NK-92 treated with Interleukin-12 subunit alpha and Interleukin-12 subunit beta, amount 100 ng/mL, for 24 hours (cell line): ENCODE measurements around the gene CHRND.

Experiments
- DNase-seq: peaks from one replicate; lab custom pipeline; 2025; lab: John Stamatoyannopoulos, UW

CHRND gene

DNA sequence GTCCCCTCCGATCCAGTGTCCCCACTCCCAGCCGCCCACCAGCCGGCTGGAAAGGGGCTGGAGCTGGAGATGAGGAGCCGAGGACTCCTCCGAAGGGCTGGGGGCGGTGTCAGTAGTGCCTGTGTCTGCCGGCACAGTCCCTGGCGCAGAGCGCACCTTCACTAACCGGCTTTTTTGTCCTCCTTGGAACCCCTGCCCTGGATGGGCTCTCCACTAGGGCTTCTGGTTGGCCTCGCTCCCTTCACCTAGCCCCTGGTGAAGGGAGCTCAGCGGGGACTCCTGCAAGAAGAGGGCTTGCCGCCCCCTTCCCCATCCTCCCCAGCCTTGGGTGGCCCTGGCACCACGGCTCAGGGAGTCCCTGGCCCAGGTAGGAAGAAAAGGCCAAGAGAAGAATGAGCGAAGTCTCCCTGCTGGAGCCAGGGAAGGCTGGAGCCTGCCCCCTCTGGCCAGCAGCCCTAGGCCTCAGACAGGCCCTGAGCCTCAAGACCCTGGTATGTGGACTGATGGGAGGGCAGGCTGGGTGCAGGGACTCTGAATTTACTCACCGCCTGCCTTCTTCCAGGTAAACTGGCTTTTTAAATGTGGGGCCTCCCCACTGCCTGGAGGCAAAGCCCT is 37.8 kb upstream of the CHRND start:
- no peak for DNase-seq

DNA sequence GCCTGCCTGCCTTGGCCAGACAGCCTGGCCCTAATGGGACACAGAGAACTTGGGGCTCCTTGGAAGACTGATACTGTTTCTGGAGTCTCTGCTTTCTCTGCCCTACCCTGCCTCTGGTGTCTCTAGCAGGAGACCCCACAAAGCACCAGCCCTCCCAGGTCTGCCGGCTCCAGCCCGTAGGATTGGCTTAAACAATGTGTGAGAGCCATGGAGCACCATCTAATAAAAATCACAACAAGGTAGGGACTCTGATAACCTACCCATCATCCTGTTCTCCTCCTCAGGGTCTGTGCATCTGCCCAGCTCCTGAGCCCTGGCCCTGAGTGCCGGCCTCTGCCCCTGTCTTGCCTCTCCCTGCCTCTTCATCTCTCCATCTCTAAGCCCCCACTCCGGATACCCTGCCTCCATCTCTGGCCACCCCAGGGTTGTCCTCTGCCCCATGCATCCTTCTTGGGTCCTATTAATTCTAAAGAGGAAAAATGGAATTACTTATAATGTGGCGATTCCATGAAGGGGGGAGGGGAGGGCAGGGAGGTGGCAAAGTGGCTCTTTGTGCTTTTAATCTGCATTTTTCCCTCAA is 37.1 kb upstream of the CHRND start:
- no peak for DNase-seq

DNA sequence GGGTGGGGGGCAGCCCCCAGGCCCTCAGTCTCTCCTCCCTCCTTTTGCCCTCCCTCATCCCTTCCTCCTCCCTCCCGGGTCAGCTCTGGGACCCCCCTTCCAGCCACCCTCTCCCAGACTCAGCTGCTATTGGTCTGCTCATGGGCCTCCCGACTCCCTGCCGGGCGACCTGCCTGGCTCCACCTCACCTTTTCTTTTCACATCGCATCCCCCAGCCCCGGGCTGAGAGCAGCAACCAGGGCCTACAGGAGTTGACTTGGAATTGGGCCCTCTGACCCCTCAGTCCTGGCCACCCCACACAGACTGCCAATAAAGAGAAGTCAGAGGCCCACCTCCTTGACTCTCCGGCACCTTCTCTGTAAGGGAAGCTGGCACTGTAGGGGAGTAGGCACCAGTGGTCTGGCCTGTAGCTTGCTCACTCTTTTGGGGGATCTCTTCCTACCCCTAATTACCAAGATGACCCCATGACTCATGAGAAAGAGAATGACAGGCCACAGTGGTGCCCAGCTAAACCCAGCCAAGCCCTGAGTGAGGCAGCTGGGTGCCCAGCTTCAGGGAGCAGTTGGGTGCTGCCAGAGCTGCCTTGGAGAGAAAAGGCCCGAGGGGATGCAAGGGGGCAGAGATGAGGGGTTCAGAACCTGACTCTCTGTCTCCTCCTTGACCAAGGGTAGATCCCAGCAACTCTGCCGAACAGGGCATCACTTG is 36.3 kb upstream of the CHRND start:
- no peak for DNase-seq

DNA sequence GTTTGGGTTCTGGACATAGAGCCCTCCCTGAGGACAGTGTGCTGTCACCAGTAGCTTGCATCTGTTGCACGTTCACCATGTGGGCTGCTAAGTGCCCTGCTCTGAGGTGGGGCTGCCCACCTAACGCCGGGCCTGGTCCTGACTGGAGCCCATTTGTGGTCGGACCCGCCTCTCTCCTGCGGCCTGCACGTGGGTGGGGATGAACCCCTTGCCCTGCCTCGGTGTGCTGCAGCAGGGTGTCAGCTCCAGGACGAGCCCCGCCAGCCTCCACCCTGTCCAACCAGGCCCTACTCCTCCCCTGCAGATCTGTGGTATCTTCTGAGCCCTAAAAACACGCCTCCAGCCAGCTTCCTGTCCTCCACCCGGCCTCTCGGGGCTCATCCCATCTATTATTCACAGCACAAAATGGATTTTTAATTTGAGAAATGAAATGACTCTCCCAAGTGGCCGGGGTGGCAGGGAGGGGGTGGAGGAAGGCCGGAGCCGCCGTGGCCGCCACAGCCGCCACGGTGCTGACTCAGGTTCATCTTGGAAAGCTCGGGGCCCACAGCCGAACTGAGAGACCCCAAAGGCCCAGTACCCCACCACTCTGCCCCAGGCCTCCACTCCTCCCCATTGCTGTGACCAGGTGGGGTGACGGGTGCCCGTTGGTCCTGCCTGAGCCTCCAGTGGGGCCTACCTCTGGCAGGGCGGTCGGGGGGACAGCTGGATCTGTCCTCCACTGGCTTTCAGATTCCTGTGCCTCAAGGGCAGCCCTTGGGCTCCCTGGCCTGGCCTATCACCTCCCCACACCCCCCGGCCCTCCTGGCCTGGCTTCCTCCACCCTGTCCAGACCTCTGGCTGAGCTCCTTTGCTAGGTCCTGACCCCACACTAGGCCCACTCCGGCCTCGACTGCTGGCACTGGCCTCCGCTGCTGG is 35.5 kb upstream of the CHRND start:
- DNase-seq: no peak

DNA sequence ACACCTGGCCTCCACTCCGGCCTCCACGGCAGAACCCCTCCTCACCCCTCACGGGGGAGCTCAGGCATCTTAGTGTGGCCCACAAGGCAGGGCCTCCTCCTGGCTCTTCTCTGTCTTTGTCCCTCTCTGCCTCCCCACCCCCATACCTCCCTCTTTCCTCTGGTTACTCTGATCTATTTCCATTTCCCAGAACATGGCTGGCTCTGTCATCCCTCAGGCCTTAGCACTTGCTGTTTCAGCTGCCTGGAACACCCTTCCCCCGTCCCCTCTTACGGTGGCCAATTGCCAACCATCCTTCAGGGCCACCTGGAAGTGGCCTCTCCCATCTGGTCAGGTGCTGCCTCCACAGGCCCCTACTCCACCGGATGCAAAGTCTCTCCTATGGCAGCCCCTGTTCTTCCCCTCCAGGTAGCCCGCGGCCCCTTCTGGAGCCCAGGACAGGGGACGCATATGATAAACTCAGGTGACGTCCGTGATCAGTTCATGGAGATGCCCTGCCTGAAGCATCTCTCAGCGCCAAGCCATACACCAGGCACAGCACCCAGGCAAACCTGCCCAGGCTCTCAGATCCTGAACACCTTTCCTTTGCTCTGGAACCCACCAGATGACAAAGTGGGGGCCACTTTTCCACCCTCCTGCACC is 34.7 kb upstream of the CHRND start:
- DNase-seq: no peak

DNA sequence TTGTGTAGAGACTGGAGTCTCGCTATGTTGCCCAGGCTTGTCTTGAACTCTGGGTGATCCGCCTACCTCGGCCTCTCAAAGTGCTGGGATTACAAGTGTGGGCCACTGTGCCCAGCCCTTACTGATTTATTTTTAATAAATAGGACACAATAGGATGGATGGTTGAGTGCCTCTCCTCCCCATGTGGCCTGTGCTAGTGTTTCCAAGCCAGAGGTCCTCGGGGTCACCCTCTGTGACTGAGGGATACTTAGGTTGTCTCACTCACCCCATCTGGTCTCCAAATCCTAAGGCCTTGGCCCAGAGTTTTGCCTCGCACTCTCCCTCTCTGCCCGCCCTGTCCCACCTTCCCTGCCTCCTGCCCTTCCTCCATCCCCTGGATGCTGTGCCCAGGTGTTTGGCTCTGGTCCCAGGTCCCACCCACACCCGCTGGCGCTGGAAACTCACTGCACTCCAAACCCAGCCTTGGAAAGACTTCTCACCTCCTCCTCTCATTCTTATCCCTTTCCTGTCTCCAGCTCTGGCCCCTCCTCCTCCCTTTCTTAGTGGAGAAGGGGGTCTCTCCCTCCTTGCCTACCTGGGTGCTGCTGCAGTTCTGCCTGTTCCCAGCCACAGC is 33.6 kb upstream of the CHRND start:
- no peak for DNase-seq

DNA sequence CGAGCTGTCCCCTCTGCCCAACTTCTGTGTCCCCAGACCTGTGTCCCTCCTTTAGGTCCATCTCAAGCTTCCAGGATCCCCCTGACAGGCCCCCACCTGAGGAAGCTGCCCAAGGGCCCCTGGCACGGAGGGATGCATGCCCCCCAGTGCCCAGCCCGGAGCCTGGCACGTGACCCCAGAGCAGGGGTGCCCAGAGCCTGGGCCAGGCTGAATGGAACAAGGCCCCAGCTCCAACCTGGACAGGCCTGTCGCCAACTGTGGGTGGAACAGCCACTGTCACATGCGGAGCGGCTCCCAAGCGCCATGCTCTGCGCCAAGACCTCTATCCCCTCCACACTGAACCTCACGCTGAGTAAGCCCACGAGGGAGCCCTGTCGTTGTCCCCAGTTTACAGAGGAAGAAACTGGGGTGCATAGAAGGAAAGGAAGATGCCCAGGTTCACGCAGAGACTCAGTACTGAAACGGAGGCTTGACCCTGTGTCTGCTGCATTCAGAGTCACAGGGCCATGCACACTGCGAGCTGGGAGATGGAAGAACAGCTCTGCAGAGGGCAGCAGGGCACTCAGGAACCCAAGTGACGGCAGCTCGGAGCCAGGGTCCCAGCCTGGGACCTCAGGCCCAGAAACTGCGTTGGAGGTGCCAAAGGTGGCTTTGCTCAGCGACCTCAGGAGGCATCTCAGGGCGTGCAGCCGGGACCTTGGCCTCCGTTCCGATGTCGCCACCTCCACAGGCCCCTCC is 32.8 kb upstream of the CHRND start:
- DNase-seq: no peak

DNA sequence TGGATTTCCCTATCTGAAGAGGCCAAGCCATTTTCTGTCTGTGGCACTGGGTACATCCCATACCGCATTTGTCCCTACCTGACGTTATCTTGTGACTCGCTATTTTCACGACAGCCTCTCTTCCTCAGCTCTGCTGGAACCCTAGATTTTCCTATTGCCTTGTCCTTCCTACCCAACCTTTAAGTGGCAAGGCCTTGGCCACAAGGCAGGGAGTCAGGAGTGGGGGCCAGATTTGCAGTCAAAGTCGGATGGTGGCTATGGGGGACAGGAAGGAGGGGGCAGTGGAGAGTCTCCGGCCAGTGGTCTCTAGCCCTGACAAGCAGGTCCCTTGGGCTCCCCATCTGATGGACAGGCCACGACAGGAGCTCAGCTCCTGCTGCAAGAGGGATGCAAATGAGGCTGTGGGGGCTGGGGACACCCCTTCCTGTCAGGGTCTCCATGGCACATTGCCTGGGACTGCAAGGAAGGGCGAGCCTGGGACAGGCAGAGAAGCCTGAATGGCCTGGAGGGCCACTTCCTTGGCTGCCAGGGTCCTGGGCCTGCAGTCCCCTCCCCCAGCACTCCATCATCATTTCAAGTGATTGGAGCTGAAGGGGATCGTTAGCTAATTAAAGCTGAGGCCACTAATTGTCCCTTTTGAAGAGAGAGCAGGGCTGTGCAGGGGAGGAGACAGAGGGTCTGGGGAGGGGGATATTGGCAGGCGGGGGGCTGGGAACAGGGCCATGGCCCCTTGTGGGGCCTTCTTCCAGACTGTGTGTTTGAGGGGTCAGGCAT is 32.1 kb upstream of the CHRND start:
- DNase-seq: no peak

DNA sequence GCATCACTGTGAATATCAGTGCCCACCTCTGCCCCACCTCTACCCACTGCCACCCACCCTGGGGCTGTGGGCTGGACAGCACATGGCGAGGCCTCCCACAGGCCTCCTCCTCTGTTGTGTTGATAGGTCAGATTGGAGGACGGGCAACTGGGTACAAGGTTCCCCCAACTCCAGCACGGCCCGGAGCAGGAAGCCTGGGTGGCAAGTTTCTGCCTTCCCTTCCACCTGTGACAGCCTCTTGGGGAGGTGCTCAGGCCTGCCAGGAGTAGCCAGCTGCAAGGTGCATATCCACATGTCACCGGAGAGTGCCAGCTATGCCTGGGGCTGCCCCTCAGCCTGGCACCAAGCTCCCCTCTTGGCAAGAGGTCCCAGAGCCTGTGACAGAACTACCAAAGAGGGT is 31.4 kb upstream of the CHRND start:
- no peak for DNase-seq

DNA sequence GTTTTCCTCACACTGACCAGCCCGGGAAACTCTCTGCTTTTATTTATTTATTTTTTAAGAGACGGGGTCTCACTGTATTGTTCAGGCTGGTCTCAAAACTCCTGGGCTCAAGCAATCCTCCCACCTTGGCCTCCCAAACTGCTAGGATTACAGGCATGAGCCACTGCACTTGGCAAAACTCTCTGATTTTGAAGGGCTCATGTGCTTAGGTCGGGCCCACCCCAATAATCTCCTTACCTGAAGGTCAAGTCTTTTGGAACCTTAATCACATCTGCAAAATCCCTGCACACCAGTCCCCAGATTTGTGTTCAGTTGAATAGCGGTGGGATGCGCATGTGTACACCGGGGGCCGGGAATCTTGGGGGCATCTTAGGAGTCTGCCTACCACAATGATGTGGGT is 30.7 kb upstream of the CHRND start:
- DNase-seq: no peak

DNA sequence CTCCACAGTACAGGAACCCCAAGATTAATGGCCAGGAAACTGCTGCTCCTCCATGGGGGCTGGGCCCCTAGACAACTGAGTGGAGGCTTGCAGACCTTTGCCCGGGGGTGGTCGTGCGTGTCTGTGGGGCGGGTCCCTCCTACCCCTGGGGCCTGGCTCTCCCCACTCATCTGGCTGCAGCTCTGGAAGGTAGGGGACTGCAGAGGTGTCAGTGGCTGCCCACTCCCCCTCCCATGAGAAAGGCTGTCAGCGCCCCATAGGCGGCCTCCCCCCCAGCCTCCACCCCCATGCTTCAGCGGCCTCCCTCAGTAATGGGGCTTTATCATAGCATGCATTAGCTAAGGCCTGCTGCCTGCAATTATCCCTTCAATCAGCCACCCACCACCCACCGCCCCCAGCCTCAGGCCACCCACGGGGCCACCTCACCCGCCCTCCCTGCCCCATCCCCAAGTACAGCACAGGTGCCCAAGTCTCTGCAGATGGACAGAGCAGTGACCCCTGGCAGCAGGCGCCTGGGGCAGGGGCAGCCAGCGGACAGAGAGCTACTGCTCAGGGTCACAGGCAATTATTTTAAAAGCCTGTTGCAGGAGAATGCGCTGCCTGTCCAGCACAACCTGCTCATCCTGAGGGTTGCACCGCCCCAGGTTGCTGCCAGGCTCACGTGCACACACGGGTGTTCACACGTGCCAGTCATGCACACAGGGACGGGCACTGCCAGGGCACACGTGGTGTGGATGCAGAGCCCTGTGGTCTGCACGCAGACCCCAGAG is 29.3 kb upstream of the CHRND start:
- no peak for DNase-seq

DNA sequence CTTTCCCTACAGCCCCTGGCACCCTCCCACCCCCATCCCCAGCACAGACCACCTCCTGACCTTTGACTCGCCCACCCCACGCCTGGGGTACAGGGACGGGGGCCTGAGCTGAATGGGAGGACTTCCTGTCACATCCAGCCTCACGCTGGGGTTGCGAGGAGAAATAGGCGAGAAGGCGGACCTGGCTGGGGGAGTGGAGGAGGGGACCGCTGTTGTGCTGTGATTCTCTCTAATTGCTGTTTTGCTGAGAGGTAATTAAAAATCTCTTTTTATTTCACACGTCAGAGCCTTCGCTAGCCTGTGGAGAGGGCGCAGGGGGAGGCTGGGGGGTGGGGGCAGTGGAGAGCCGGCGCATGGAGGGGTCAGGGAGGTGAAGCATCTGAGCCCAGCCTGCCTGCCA is 28.6 kb upstream of the CHRND start:
- no peak for DNase-seq

DNA sequence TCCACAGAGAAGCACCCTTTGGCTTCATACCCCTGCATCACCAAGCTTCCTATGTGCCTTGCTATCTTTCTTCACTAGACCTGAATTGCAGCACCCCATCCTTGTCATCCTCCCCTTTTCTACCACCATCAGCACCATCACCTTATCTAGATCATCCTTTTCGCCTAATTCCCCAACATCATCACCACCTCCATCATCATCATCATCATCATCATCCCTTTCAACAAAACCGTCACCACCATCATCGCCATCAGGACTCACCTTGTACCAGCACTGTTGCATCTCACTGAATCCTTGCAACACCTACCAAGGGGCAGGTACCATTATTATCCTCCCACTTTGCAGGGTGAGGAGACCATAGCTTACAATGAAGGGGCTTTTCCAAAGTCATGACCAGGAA is 27.5 kb upstream of the CHRND start:
- DNase-seq: no peak

DNA sequence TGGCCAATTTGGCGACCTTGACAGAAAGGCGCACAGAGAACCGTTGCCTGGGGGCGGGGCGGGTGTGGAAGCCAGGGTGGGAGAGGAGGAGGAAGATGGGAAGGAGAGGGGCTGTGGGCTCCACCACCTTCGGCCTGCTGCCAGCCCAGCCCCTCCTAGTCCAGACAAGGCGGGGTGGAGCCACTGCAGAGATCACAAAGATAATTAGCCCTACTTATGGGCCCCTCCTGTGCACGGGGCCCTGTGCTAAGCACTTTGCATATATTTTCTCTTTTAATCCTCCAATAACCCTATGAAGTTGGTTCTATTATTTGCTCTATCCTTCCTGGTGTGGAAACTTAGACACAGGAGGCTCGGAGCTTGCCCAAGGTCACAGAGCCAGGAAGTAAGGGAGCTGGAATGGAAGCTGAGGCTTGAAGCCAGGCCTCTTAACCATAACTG is 24.6 kb upstream of the CHRND start:
- DNase-seq: no peak

DNA sequence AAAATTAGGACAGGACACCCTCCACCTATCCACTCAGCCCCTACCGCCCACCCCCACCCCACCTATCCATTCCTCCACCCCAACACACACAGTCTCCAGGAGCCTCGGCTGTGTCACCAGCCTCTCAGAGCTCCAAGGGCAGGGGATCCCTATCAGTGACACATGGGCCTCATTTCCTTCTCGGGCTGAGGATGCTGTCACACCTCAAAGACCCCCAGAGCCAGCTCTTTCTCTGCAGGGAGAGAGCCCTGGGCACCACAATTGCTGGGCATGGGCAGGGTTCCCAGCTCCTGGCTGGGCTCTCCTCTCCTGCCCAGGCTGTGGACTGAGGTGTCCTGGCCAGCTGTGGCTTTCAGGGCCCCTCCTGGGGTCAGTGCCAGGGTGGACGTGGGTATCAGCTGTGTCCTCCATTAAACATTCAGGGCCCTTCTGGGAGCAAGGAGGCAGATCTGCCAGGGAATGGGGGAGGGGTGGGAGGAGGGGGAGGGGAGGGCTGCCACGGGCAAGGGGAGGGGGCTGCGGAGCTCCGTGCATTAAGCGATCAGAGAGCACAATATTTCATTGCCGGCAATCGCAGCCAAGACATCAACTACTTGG is 24.1 kb upstream of the CHRND start:
- no peak for DNase-seq

DNA sequence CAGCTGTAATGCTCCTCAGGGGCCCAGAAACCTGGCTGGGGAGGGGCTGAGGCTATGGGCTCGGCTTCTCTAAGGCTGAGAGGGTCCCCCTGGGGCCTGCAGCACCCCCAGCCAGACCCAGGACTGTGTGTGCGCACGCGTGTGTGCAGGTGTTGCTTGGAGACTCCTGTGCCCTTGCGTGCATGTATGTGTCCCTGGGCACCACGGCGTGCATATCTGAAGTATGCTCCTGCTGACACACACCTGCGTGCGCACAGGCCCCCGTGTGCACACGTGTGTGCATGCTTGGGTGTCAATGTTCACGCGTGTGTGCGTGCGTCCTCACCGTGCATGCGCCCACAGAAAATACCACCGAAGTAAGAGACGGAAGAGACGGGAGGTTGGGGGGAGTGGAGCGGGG is 23.4 kb upstream of the CHRND start:
- no peak for DNase-seq

DNA sequence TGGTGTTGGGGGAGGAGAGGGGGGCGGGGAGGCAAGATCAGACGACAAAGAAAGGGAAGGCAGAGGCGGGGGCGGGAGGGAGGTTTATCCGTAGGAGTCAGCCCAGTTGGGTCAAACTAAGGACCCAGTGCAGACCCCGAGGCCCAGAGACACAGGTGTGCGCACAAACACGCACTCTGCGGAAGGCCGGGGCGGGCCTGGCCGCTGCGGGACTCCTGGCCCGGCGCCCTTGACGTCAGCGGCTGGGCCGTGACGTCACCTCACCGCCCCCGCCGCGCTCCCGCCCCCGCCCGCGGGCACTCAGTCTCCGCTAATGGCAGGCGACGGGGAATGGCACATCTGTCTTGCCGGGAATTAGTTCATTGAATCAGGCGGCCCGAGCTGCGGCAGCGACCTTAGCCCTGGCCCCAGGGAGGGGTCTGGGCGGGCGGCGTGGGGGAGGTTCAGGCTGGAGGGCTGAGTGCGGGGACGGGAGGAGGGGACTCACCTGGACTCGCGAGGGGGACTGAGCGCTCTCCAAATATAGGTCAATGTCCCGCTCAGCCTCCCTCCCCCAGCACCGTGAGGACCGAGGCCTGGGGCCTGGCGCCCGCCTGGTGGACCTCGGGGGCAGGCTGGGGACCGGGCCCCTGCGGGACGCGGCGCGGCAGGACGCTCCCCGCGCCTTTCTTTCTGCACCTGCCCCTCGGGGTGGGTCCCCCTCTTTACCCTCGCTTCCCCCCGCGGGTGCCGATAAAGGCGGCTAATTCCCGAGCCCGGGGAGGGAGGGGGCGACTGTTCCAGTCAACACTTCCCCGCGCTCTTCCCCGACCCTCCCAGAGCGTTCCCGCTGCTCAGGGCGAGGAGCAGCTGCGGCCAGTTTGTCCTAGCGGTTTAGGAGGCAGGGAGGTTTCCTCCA is 22.8 kb upstream of the CHRND start:
- DNase-seq: no peak

DNA sequence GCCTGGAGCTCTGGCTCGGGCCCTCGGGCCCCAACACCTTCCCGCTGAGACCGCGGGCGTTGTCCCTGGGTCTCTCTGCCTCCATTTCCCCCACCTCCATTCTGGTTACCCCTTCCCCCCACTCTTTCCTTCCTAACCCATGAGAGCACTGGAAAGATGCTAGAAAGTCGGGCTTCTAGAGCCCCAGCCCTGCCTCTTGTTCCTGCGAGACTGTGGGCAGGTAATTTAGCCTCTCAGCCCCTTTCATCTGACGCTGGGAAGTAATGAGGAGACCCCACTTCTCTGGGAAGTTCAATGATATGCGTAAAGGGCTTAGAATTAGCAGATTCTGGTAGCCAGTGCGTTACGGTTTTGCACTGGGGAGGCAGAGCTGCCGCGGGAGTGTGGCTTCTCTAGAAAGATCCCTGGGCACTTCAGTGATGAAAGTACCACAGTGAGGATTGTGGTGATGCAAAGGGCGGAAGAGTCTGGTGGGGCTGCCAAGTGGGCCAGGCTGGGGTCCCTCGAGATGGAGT is 22.1 kb upstream of the CHRND start:
- no peak for DNase-seq
